Measurements from ENCODE around the gene PRKAG2.
A peak's percentile ranks its signal among the peaks of the same experiment; 100 is the strongest.

The PRKAG2 gene

GRCh38 chr7:151518105-151518946 is 358.6 kb downstream of the PRKAG2 start:
- H3K4me1 ChIP-seq (ENCODE audit: control insufficient read depth, insufficient read depth, low read length) = peaks cover 27% of the 10 kb centered on the region
- peak overlapping the region; percentile 94 for H3K27ac ChIP-seq (ENCODE audit: low read length)
- peak overlapping the region; percentile 92 to 98 for H3K9ac ChIP-seq (ENCODE audit: low read length in 2 of 2)
- peak overlapping the region; percentile 83 to 88 for H3K4me3 ChIP-seq (ENCODE audit: low read length in 2 of 2)
- H3K9me3 ChIP-seq (ENCODE audit: control insufficient read depth in 2 of 2, low read length in 2 of 2) = peaks cover 0 to 2% of the 10 kb centered on the region in 2 donors
- H3K27me3 ChIP-seq (ENCODE audit: control insufficient read depth in 1 of 2, insufficient read depth in 2 of 2, low read length in 2 of 2) = no peaks in the 10 kb centered on the region
- H3K36me3 ChIP-seq (ENCODE audit: control insufficient read depth in 2 of 2, insufficient read depth in 2 of 2, low read length in 2 of 2) = no peaks in the 10 kb centered on the region

- peak overlapping the region; percentile 94 for H3K27ac ChIP-seq (ENCODE audit: low read length)
- H3K9ac ChIP-seq (ENCODE audit: low read length in 2 of 2) = peak overlapping the region; percentile 92 to 98
- peaks cover 27% of the 10 kb centered on the region for H3K4me1 ChIP-seq (ENCODE audit: control insufficient read depth, insufficient read depth, low read length)
- H3K4me3 ChIP-seq (ENCODE audit: low read length in 2 of 2) = peak overlapping the region; percentile 83 to 88
- H3K36me3 ChIP-seq (ENCODE audit: control insufficient read depth in 2 of 2, insufficient read depth in 2 of 2, low read length in 2 of 2) = no peaks in the 10 kb centered on the region
- peaks cover 0 to 2% of the 10 kb centered on the region in 2 donors for H3K9me3 ChIP-seq (ENCODE audit: control insufficient read depth in 2 of 2, low read length in 2 of 2)
- H3K27me3 ChIP-seq (ENCODE audit: control insufficient read depth in 1 of 2, insufficient read depth in 2 of 2, low read length in 2 of 2) = no peaks in the 10 kb centered on the region
Observed at GRCh38 chr7:151517601-151518104, 359.3 kb downstream of the PRKAG2 start.

- Histone ChIP-seq H3K27ac (ENCODE audit: low read length) (no peak overlapping the region), H3K4me1 (ENCODE audit: control insufficient read depth, insufficient read depth, low read length) (peaks cover 22% of the 10 kb centered on the region), H3K27me3 (ENCODE audit: control insufficient read depth in 1 of 2, insufficient read depth in 2 of 2, low read length in 2 of 2) (no peaks in the 10 kb centered on the region), H3K36me3 (ENCODE audit: control insufficient read depth in 2 of 2, insufficient read depth in 2 of 2, low read length in 2 of 2) (no peaks in the 10 kb centered on the region), H3K4me3 (ENCODE audit: low read length in 2 of 2) (no peak overlapping the region), H3K9me3 (ENCODE audit: control insufficient read depth in 2 of 2, low read length in 2 of 2) (peaks cover 0 to 2% of the 10 kb centered on the region in 2 donors), H3K9ac (ENCODE audit: low read length in 2 of 2) (no peak overlapping the region)
Observed at GRCh38 chr7:151515276-151515565, 361.7 kb downstream of the PRKAG2 start.

GRCh38 chr7:151514461-151515275 is 362.2 kb downstream of the PRKAG2 start:
- Histone ChIP-seq H3K9me3 (ENCODE audit: control insufficient read depth in 2 of 2, low read length in 2 of 2) (peaks cover 0 to 2% of the 10 kb centered on the region in 2 donors), H3K36me3 (ENCODE audit: control insufficient read depth in 2 of 2, insufficient read depth in 2 of 2, low read length in 2 of 2) (no peaks in the 10 kb centered on the region), H3K9ac (ENCODE audit: low read length in 2 of 2) (no peak overlapping the region), H3K4me1 (ENCODE audit: control insufficient read depth, insufficient read depth, low read length) (peaks cover 22% of the 10 kb centered on the region), H3K27me3 (ENCODE audit: control insufficient read depth in 1 of 2, insufficient read depth in 2 of 2, low read length in 2 of 2) (no peaks in the 10 kb centered on the region), H3K27ac (ENCODE audit: low read length) (no peak overlapping the region), H3K4me3 (ENCODE audit: low read length in 2 of 2) (no peak overlapping the region)

GRCh38 chr7:151513133-151513532 is 363.8 kb downstream of the PRKAG2 start:
- no peak overlapping the region for H3K27ac ChIP-seq (ENCODE audit: low read length)

GRCh38 chr7:151512353-151512752 is 364.6 kb downstream of the PRKAG2 start:
- Histone ChIP-seq H3K36me3 (ENCODE audit: control insufficient read depth in 2 of 2, insufficient read depth in 2 of 2, low read length in 2 of 2) (no peaks in the 10 kb centered on the region), H3K9me3 (ENCODE audit: control insufficient read depth in 2 of 2, low read length in 2 of 2) (peaks cover 0 to 2% of the 10 kb centered on the region in 2 donors), H3K4me1 (ENCODE audit: control insufficient read depth, insufficient read depth, low read length) (peaks cover 27% of the 10 kb centered on the region), H3K27me3 (ENCODE audit: control insufficient read depth in 1 of 2, insufficient read depth in 2 of 2, low read length in 2 of 2) (no peaks in the 10 kb centered on the region), H3K4me3 (ENCODE audit: low read length in 2 of 2) (no peak overlapping the region), H3K9ac (ENCODE audit: low read length in 2 of 2) (no peak overlapping the region), H3K27ac (ENCODE audit: low read length) (no peak overlapping the region)

More at GRCh38 chr7:151513133-151513532, 363.8 kb downstream of the PRKAG2 start:
- H3K4me3 ChIP-seq (ENCODE audit: low read length in 2 of 2) = no peak overlapping the region
- H3K36me3 ChIP-seq (ENCODE audit: control insufficient read depth in 2 of 2, insufficient read depth in 2 of 2, low read length in 2 of 2) = no peaks in the 10 kb centered on the region
- no peaks in the 10 kb centered on the region for H3K27me3 ChIP-seq (ENCODE audit: control insufficient read depth in 1 of 2, insufficient read depth in 2 of 2, low read length in 2 of 2)
- H3K9me3 ChIP-seq (ENCODE audit: control insufficient read depth in 2 of 2, low read length in 2 of 2) = peaks cover 0 to 2% of the 10 kb centered on the region in 2 donors
- H3K4me1 ChIP-seq (ENCODE audit: control insufficient read depth, insufficient read depth, low read length) = peaks cover 33% of the 10 kb centered on the region
- H3K9ac ChIP-seq (ENCODE audit: low read length in 2 of 2) = no peak overlapping the region

GRCh38 chr7:151511946-151512345 is 365.0 kb downstream of the PRKAG2 start:
- no peak overlapping the region for H3K27ac ChIP-seq (ENCODE audit: low read length)
- no peaks in the 10 kb centered on the region for H3K27me3 ChIP-seq (ENCODE audit: control insufficient read depth in 1 of 2, insufficient read depth in 2 of 2, low read length in 2 of 2)
- H3K4me1 ChIP-seq (ENCODE audit: control insufficient read depth, insufficient read depth, low read length) = peaks cover 28% of the 10 kb centered on the region

GRCh38 chr7:151511270-151511669 is 365.6 kb downstream of the PRKAG2 start:
- peaks cover 26% of the 10 kb centered on the region for H3K4me1 ChIP-seq (ENCODE audit: control insufficient read depth, insufficient read depth, low read length)
- no peak overlapping the region for H3K4me3 ChIP-seq (ENCODE audit: low read length in 2 of 2)
- H3K9me3 ChIP-seq (ENCODE audit: control insufficient read depth in 2 of 2, low read length in 2 of 2) = peaks cover 0 to 2% of the 10 kb centered on the region in 2 donors
- H3K27me3 ChIP-seq (ENCODE audit: control insufficient read depth in 1 of 2, insufficient read depth in 2 of 2, low read length in 2 of 2) = no peaks in the 10 kb centered on the region
- no peaks in the 10 kb centered on the region for H3K36me3 ChIP-seq (ENCODE audit: control insufficient read depth in 2 of 2, insufficient read depth in 2 of 2, low read length in 2 of 2)
- H3K9ac ChIP-seq (ENCODE audit: low read length in 2 of 2) = no peak overlapping the region
- no peak overlapping the region for H3K27ac ChIP-seq (ENCODE audit: low read length)

More at GRCh38 chr7:151511946-151512345, 365.0 kb downstream of the PRKAG2 start:
- peaks cover 0 to 2% of the 10 kb centered on the region in 2 donors for H3K9me3 ChIP-seq (ENCODE audit: control insufficient read depth in 2 of 2, low read length in 2 of 2)
- no peaks in the 10 kb centered on the region for H3K36me3 ChIP-seq (ENCODE audit: control insufficient read depth in 2 of 2, insufficient read depth in 2 of 2, low read length in 2 of 2)
- H3K4me3 ChIP-seq (ENCODE audit: low read length in 2 of 2) = no peak overlapping the region
- no peak overlapping the region for H3K9ac ChIP-seq (ENCODE audit: low read length in 2 of 2)

- Histone ChIP-seq H3K4me1 (ENCODE audit: control insufficient read depth, insufficient read depth, low read length) (peaks cover 23% of the 10 kb centered on the region), H3K36me3 (ENCODE audit: control insufficient read depth in 2 of 2, insufficient read depth in 2 of 2, low read length in 2 of 2) (no peaks in the 10 kb centered on the region), H3K4me3 (ENCODE audit: low read length in 2 of 2) (no peak overlapping the region), H3K9ac (ENCODE audit: low read length in 2 of 2) (no peak overlapping the region), H3K27ac (ENCODE audit: low read length) (peak overlapping the region; percentile 32), H3K9me3 (ENCODE audit: control insufficient read depth in 2 of 2, low read length in 2 of 2) (peaks cover 0 to 2% of the 10 kb centered on the region in 2 donors), H3K27me3 (ENCODE audit: control insufficient read depth in 1 of 2, insufficient read depth in 2 of 2, low read length in 2 of 2) (no peaks in the 10 kb centered on the region)
Observed at GRCh38 chr7:151509670-151510333, 367.1 kb downstream of the PRKAG2 start.

GRCh38 chr7:151508991-151509390 is 367.9 kb downstream of the PRKAG2 start:
- H3K9me3 ChIP-seq (ENCODE audit: control insufficient read depth in 2 of 2, low read length in 2 of 2) = no peaks in the 10 kb centered on the region
- no peak overlapping the region for H3K9ac ChIP-seq (ENCODE audit: low read length in 2 of 2)
- H3K36me3 ChIP-seq (ENCODE audit: control insufficient read depth in 2 of 2, insufficient read depth in 2 of 2, low read length in 2 of 2) = no peaks in the 10 kb centered on the region
- H3K27me3 ChIP-seq (ENCODE audit: control insufficient read depth in 1 of 2, insufficient read depth in 2 of 2, low read length in 2 of 2) = no peaks in the 10 kb centered on the region
- H3K4me1 ChIP-seq (ENCODE audit: control insufficient read depth, insufficient read depth, low read length) = peaks cover 23% of the 10 kb centered on the region
- H3K4me3 ChIP-seq (ENCODE audit: low read length in 2 of 2) = peak overlapping the region in 1 of 2 donors; percentile 8
- H3K27ac ChIP-seq (ENCODE audit: low read length) = peak overlapping the region; percentile 32

All from stomach smooth muscle (tissue), 2 donors.